ENCODE results near the gene MLLT10.

DNA sequence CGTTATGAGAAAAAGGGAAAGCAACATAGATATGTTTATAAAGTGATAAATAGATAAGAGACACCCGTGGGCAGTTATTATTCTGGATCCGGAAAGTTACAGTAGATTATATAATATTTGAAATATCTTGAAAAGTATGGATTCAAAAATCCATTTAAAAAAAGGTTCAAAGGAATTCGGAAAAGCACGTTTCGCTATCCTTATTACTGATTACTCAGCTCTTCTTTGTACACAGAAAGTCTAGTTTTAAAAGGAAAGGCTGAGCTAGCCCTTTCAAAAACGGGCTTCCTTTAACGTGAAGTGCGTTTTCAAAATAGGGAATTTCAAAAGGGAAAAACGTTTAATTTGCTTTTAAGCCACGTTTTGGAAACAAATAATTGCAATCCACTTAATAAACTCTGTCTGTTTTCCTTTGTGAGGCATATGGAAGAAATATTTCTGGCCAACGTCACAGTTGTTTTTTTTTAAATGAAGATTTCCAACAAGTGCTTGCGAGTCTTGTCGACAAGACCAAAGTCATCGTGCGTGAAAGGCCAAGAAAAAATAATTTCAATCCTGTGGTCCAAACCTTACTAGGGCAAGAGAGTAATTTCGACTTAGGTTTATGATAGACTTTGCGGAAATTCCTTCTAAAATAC is 6.3 kb upstream of the MLLT10 start:
- TF ChIP-seq CTCF (conservative IDR thresholded peaks at IDR 0.05) (no peak), EZH2 (IDR thresholded peaks at IDR 0.05; ENCODE audit: low read depth) (no peak)

Measured in PC-9 (cell line).